Mesenchymal stem cell (in vitro differentiated cells and primary cell): ENCODE measurements around the gene PPP6R3.

Source experiments
- DNase-seq: peaks from one replicate; pipeline ENCODE4 v3.0.0-alpha.2; 2013
- H2AFZ ChIP-seq: one replicate; pipeline ENCODE4 v1.6.1; 2013; ENCODE audit warnings: low read depth, mild to moderate bottlenecking, control low read depth, inconsistent platforms, low read length, moderate library complexity
- H2AK5ac ChIP-seq: 2 replicates; pipeline ENCODE4 v1.6.1; 2013; ENCODE audit warnings: low read length, moderate library complexity, mild to moderate bottlenecking, inconsistent platforms; ENCODE audit not compliant: severe bottlenecking
- H2BK120ac ChIP-seq: one replicate; pipeline ENCODE4 v1.6.1; 2013; ENCODE audit warnings: low read depth, mild to moderate bottlenecking, inconsistent platforms, low read length, moderate library complexity
- H2BK12ac ChIP-seq, 2 experiments: one replicate each; pipeline ENCODE4 v1.6.1; 2013; ENCODE audit warnings: inconsistent platforms in 2 of 2, low read length in 2 of 2, mild to moderate bottlenecking in 2 of 2, moderate library complexity in 2 of 2, control low read depth in 1 of 2
- H2BK15ac ChIP-seq: one replicate; pipeline ENCODE4 v1.6.1; 2013; ENCODE audit warnings: mild to moderate bottlenecking, low read depth, inconsistent platforms; ENCODE audit not compliant: poor library complexity, severe bottlenecking
- H2BK5ac ChIP-seq: 2 replicates; pipeline ENCODE4 v1.6.1; 2013; ENCODE audit warnings: low read depth, mild to moderate bottlenecking, low read length, control low read depth, inconsistent platforms; ENCODE audit not compliant: poor library complexity, severe bottlenecking
- H3K14ac ChIP-seq, 2 experiments: one replicate each; pipeline ENCODE4 v1.6.1; 2013; ENCODE audit warnings: inconsistent platforms in 2 of 2, low read length in 2 of 2, control low read depth in 1 of 2, mild to moderate bottlenecking in 1 of 2, moderate library complexity in 1 of 2
- H3K18ac ChIP-seq, 2 experiments: one replicate each; pipeline ENCODE4 v1.6.1; 2013; ENCODE audit warnings: inconsistent platforms in 2 of 2, low read length in 2 of 2, control low read depth in 1 of 2, low read depth in 1 of 2, mild to moderate bottlenecking in 1 of 2
- H3K23ac ChIP-seq, 2 experiments: one replicate each; pipeline ENCODE4 v1.6.1; 2013; ENCODE audit warnings: inconsistent platforms in 2 of 2, low read length in 2 of 2, mild to moderate bottlenecking in 2 of 2, moderate library complexity in 2 of 2, control low read depth in 1 of 2
- H3K27ac ChIP-seq: 2 replicates; pipeline ENCODE4 v1.5.1; 2013; ENCODE audit warnings: mild to moderate bottlenecking, moderate library complexity, low read length, control low read depth, inconsistent platforms; ENCODE audit not compliant: poor library complexity, severe bottlenecking
- H3K27me3 ChIP-seq, 2 experiments: 2 replicates each; pipeline versions ENCODE4 v1.6.1 to v1.7.0; 2013; ENCODE audit warnings: low read length in 2 of 2, mild to moderate bottlenecking in 2 of 2, moderate library complexity in 2 of 2, control low read depth in 1 of 2, inconsistent platforms in 1 of 2; ENCODE audit not compliant: control insufficient read depth in 1 of 2, insufficient read depth in 1 of 2
- H3K36me3 ChIP-seq, 2 experiments: 2 replicates each; pipeline versions ENCODE4 v1.6.1 to v1.7.0; 2013; ENCODE audit warnings: low read length in 2 of 2, control low read depth in 1 of 2, inconsistent platforms in 1 of 2, low read depth in 1 of 2, mild to moderate bottlenecking in 1 of 2; ENCODE audit not compliant: insufficient read depth in 2 of 2, control insufficient read depth in 1 of 2
- H3K4ac ChIP-seq, 2 experiments: one replicate each; pipeline ENCODE4 v1.6.1; 2013; ENCODE audit warnings: inconsistent platforms in 2 of 2, low read length in 2 of 2, mild to moderate bottlenecking in 2 of 2, moderate library complexity in 2 of 2, control low read depth in 1 of 2, low read depth in 1 of 2
- H3K4me1 ChIP-seq: 2 replicates; pipeline ENCODE4 v1.6.1; 2013; ENCODE audit warnings: low read depth, low read length, control low read depth; ENCODE audit not compliant: control insufficient read depth, insufficient read depth
- H3K4me2 ChIP-seq: 2 replicates; pipeline ENCODE4 v1.6.1; 2013; ENCODE audit warnings: low read length, mild to moderate bottlenecking, inconsistent platforms; ENCODE audit not compliant: poor library complexity, severe bottlenecking
- H3K4me3 ChIP-seq, 2 experiments: 2 replicates each; pipeline versions ENCODE4 v1.5.1 to v1.7.0; 2013; ENCODE audit warnings: low read length in 2 of 2, mild to moderate bottlenecking in 2 of 2, control low read depth in 1 of 2, low read depth in 1 of 2; ENCODE audit not compliant: insufficient read depth in 1 of 2
- H3K79me1 ChIP-seq: replicated peaks from 2 replicates; pipeline ENCODE4 v1.6.1; 2013; ENCODE audit warnings: mild to moderate bottlenecking, control low read depth, low read length, inconsistent platforms; ENCODE audit not compliant: poor library complexity, severe bottlenecking
- H3K9ac ChIP-seq: 2 replicates; pipeline ENCODE4 v1.7.0; 2013; ENCODE audit warnings: mild to moderate bottlenecking, low read length, moderate library complexity
- H3K9me3 ChIP-seq: 2 replicates; pipeline ENCODE4 v1.7.0; 2013; ENCODE audit warnings: mild to moderate bottlenecking, low read length; ENCODE audit not compliant: control insufficient read depth
- H4K8ac ChIP-seq: one replicate; pipeline ENCODE4 v1.6.1; 2013; ENCODE audit warnings: inconsistent platforms, mild to moderate bottlenecking, low read length, moderate library complexity
- H4K91ac ChIP-seq: one replicate; pipeline ENCODE4 v1.6.1; 2013; ENCODE audit warnings: mild to moderate bottlenecking, low read length, inconsistent platforms
- WGBS: methylation state at CpG from one replicate; pipeline ENCODE4 v1.1.7; 2013; ENCODE audit warnings: mixed read lengths; 5-methylcytosine and 5-hydroxymethylcytosine counted together

Gene PPP6R3

DNA sequence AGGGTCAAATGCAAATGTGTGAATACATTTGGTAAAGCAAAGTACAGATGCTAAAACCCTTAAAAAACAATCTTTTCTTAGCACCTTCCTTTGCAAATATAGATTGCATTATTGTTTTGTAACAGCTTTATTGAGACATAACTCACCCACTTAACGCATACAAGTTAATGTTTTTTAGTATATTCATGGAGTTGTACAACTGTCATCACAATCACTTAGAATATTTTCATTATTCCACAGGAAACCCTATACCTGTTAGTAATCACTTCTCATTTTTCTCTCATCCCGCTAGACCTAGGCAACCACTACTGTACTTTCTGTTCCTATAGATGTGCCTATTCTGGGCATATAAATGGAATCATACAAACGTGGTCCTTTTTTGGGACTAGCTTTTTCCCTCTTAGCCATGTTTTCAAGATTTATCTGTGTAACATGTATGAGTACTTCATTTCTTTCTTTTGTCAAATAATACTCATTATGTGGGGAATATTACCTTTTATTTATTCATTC, 34.7 kb downstream of the PPP6R3 start:
- H4K8ac ChIP-seq, result no peak overlapping the region
- H4K91ac ChIP-seq, result no peak overlapping the region
- no peaks in the 10 kb centered on the region for H3K9me3 ChIP-seq
- no peak overlapping the region for H3K4me2 ChIP-seq
- no peak overlapping the region for H2BK120ac ChIP-seq
- no peak overlapping the region for H2AK5ac ChIP-seq
- H3K4ac ChIP-seq, result no peak overlapping the region
- no CpG with 5 or more reads among the region's 3 CpGs for WGBS
- no peaks in the 10 kb centered on the region for H3K79me1 ChIP-seq
- no peaks in the 10 kb centered on the region for H3K27me3 ChIP-seq
- no peak overlapping the region for H2BK12ac ChIP-seq
- no peak for DNase-seq
- H2BK5ac ChIP-seq, result no peak overlapping the region
- no peak overlapping the region for H2BK15ac ChIP-seq
- no peaks in the 10 kb centered on the region for H3K36me3 ChIP-seq
- no peak overlapping the region for H3K14ac ChIP-seq
- H3K27ac ChIP-seq, result no peak overlapping the region
- no peak overlapping the region for H3K18ac ChIP-seq
- H3K4me1 ChIP-seq, result peaks cover 13% of the 10 kb centered on the region
- no peak overlapping the region for H3K23ac ChIP-seq
- H3K4me3 ChIP-seq, result no peak overlapping the region
- no peak overlapping the region for H3K9ac ChIP-seq
- no peak overlapping the region for H2AFZ ChIP-seq

DNA sequence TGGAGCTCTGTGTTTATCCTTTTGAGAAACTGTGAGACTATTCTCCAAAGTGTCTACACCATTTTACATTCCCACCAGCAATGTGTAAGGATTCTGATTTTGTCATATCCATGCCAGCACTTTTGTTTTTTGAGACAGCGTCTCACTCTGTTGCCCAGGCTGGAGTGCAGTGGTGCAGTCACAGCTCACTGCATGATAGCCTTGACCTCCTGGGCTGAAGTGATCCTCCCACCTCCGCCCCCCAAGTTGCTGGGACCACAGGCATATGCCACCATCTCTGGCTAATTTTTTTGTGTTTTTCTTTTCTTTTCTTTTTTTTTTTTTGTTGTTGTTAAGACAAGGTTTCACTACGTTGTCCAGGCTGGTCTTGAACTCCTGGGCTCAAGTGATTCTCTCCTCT, 35.3 kb downstream of the PPP6R3 start:
- Histone ChIP-seq H3K4me2 (peak overlapping the region; percentile 21), H2BK120ac (no peak overlapping the region), H3K4me1 (peaks cover 13% of the 10 kb centered on the region), H3K9me3 (no peaks in the 10 kb centered on the region), H3K27ac (no peak overlapping the region), H3K23ac (no peak overlapping the region), H3K18ac (no peak overlapping the region), H3K9ac (no peak overlapping the region), H4K8ac (no peak overlapping the region), H2AFZ (no peak overlapping the region), H2BK12ac (no peak overlapping the region), H2BK15ac (no peak overlapping the region), H3K79me1 (no peaks in the 10 kb centered on the region), H3K36me3 (no peaks in the 10 kb centered on the region), H2AK5ac (no peak overlapping the region), H3K27me3 (no peaks in the 10 kb centered on the region), H3K4me3 (no peak overlapping the region), H4K91ac (no peak overlapping the region), H3K4ac (no peak overlapping the region), H2BK5ac (no peak overlapping the region), H3K14ac (no peak overlapping the region)
- no peak for DNase-seq
- 96% methylated on average over 2 of the region's 3 CpGs for WGBS

DNA sequence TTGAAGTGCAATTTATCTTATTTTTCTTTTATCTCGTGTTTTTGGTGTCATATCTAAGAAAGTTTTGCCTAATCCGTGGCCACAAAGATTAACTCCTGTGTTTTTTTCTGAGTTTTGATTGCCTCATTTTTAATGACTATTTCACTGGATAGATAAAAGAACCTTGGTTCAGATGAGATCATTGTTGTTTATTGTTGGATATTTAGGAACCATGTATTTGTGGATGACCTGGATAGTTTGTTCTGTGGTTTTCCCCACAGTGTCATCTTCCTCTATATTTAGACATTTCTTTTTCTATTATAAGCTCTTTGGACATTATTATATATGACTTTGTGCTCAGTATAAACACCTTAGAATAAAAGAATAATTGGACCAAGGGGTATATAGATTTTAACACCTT, 37.2 kb downstream of the PPP6R3 start:
- Histone ChIP-seq H3K4ac (no peak overlapping the region), H2BK15ac (no peak overlapping the region), H2BK120ac (no peak overlapping the region), H2AK5ac (no peak overlapping the region), H2AFZ (no peak overlapping the region), H3K9ac (no peak overlapping the region), H3K18ac (no peak overlapping the region), H3K79me1 (peaks cover 2% of the 10 kb centered on the region), H3K4me2 (no peak overlapping the region), H2BK5ac (no peak overlapping the region), H3K27ac (no peak overlapping the region), H3K14ac (no peak overlapping the region), H3K36me3 (no peaks in the 10 kb centered on the region), H3K23ac (no peak overlapping the region), H4K91ac (no peak overlapping the region), H2BK12ac (no peak overlapping the region), H3K4me3 (no peak overlapping the region), H4K8ac (no peak overlapping the region), H3K4me1 (peaks cover 12% of the 10 kb centered on the region), H3K27me3 (no peaks in the 10 kb centered on the region), H3K9me3 (no peaks in the 10 kb centered on the region)
- WGBS, result 90% methylated on average over 2 of the region's 2 CpGs
- peak; percentile 46 for DNase-seq

DNA sequence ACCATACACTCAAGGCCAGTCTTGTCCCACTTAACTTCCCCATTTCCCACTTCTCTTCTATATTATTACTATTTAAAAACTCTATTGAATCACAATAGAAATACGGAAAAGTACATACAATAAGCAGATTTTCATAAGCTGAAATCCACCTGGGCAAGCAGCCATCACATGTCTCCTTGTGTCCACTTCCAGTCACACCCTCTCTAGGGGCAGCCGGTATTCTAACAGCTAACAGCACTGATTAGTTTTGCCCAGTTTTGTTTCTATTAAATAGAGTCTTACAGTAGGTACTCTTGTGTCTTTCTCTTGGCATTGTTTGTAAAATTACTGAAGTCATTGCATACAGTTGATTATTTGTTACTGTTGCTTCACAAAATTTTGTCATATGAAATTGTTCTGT, 37.8 kb downstream of the PPP6R3 start:
- Histone ChIP-seq H3K4me3 (no peak overlapping the region), H4K91ac (no peak overlapping the region), H3K14ac (no peak overlapping the region), H3K23ac (no peak overlapping the region), H2BK120ac (no peak overlapping the region), H3K4me1 (peaks cover 12% of the 10 kb centered on the region), H3K9ac (no peak overlapping the region), H2AK5ac (no peak overlapping the region), H3K9me3 (no peaks in the 10 kb centered on the region), H3K4me2 (no peak overlapping the region), H3K27ac (no peak overlapping the region), H3K79me1 (peaks cover 2% of the 10 kb centered on the region), H3K36me3 (no peaks in the 10 kb centered on the region), H4K8ac (no peak overlapping the region), H2AFZ (no peak overlapping the region), H3K18ac (no peak overlapping the region), H2BK5ac (no peak overlapping the region), H2BK12ac (no peak overlapping the region), H3K4ac (no peak overlapping the region), H2BK15ac (no peak overlapping the region), H3K27me3 (no peaks in the 10 kb centered on the region)
- no peak for DNase-seq
- 100% methylated on average over 1 of the region's 2 CpGs for WGBS
